Gastroesophageal sphincter (tissue), 4 donors: ENCODE data around the gene NCK2. TPM values are rescaled to one million over a fixed set of nuclear protein-coding genes. Genes with fewer than 3 reads are reported as not detected.

Source experiments
- ATAC-seq: fragments of 150-250 bp; one replicate; pipeline ENCODE4 v1.9.1; 2016; ENCODE audit warnings: mild to moderate bottlenecking, moderate library complexity
- H3K27ac ChIP-seq, 4 donors: fragments of 200-600 bp; sonication (generic) in 3 of 4; 1 replicate in 3 of 4; 2 replicates in 1 of 4; pipeline ENCODE4 v1.5.1; 2016 to 2019
- H3K27me3 ChIP-seq: fragments of 200-600 bp; sonication (generic); one replicate; pipeline ENCODE4 v1.5.1; 2019
- H3K36me3 ChIP-seq, 2 donors: fragments of 200-600 bp; sonication (generic); one replicate each; pipeline ENCODE4 v1.5.1; 2019; ENCODE audit warnings: control low read depth in 1 of 2
- H3K4me1 ChIP-seq, 3 donors: fragments of 200-600 bp; sonication (generic); 1 replicate in 2 of 3; 2 replicates in 1 of 3; pipeline ENCODE4 v1.5.1; 2016 to 2019; ENCODE audit warnings: control low read depth in 2 of 3
- H3K4me3 ChIP-seq, 2 donors: fragments of 200-600 bp; sonication (generic); one replicate each; pipeline ENCODE4 v1.5.1; 2019; ENCODE audit warnings: mild to moderate bottlenecking in 1 of 2, moderate library complexity in 1 of 2
- H3K9me3 ChIP-seq, 3 donors: fragments of 200-600 bp; sonication (generic); one replicate each; pipeline ENCODE4 v1.5.1; 2017 to 2019; ENCODE audit warnings: control low read depth in 2 of 3
- CTCF ChIP-seq, 4 experiments: fragments of 200-600 bp in 2 of 4; fragments of 450-650 bp in 2 of 4; sonication (generic) in 1 of 4; IDR thresholded peaks; one replicate each; pipeline ENCODE4 v1.5.1; 2017 to 2019; ENCODE audit warnings: antibody characterized with exemption in 4 of 4, mild to moderate bottlenecking in 2 of 4, moderate library complexity in 2 of 4
- EP300 ChIP-seq: sonication (generic); formaldehyde crosslinking; IDR thresholded peaks from one replicate; pipeline ENCODE4 v1.6.1; 2017; ENCODE audit warnings: antibody characterized with exemption, mild to moderate bottlenecking
- POLR2A ChIP-seq, 2 donors: fragments of 450-650 bp; IDR thresholded peaks; one replicate each; pipeline ENCODE4 v1.6.1; 2017; ENCODE audit warnings: antibody characterized with exemption in 2 of 2, mild to moderate bottlenecking in 2 of 2, moderate library complexity in 1 of 2
- POLR2AphosphoS5 ChIP-seq: sonication (generic); formaldehyde crosslinking; IDR thresholded peaks from one replicate; pipeline ENCODE4 v1.6.1; 2017; ENCODE audit warnings: antibody characterized with exemption
- WGBS, 2 donors: methylation state at CpG; one replicate each; pipeline ENCODE4 v1.1.5; 2018; ENCODE audit warnings: low coverage in 1 of 2; 5-methylcytosine and 5-hydroxymethylcytosine counted together
- total RNA-seq, 4 donors: library from RNA; depleted of rRNA; stranded (reverse); fragments of >200 nt; gene quantifications; one replicate each; pipeline ENCODE4 v1.1.0, GENCODE V29; 2016

The NCK2 gene
- total RNA-seq, 4 donors from 2014 or later = 63.0 to 131 (median 89.5) TPM

- WGBS, 2 donors = 69 to 70% methylated on average over 2 to 9 of the region's 12 CpGs
- Histone ChIP-seq H3K9me3 (no peaks in the 10 kb centered on the region), H3K4me3 (no peak overlapping the region), H3K36me3 (peaks cover 0 to 14% of the 10 kb centered on the region in 2 donors), H3K4me1 (peaks cover 0 to 47% (median 3%) of the 10 kb centered on the region in 3 donors), H3K27me3 (no peaks in the 10 kb centered on the region), H3K27ac (no peak overlapping the region)
- TF ChIP-seq CTCF (IDR thresholded peaks at IDR 0.05) (no peak), POLR2AphosphoS5 (no peak), EP300 (no peak), POLR2A (IDR thresholded peaks at IDR 0.05) (no peak)
- no peak for ATAC-seq
These were observed 76.9 kb downstream of the NCK2 start for GRCh38 chr2:105821428-105822125.

- TF ChIP-seq POLR2A (IDR thresholded peaks at IDR 0.05) (no peak), CTCF (IDR thresholded peaks at IDR 0.05) (no peak), POLR2AphosphoS5 (no peak), EP300 (no peak)
- ATAC-seq = no peak
- 60 to 87% methylated on average over 3 to 4 of the region's 7 CpGs for WGBS, 2 donors
- peaks cover 0 to 47% (median 3%) of the 10 kb centered on the region in 3 donors for H3K4me1 ChIP-seq
- H3K9me3 ChIP-seq = peaks cover 0 to 4% (median 0%) of the 10 kb centered on the region in 3 donors
- H3K4me3 ChIP-seq = no peak overlapping the region
- peaks cover 0 to 12% of the 10 kb centered on the region in 2 donors for H3K36me3 ChIP-seq
- no peak overlapping the region for H3K27ac ChIP-seq
- no peaks in the 10 kb centered on the region for H3K27me3 ChIP-seq
These were observed 77.5 kb downstream of the NCK2 start for GRCh38 chr2:105822186-105822585.

GRCh38 chr2:105824446-105824845 lies 79.7 kb downstream of the NCK2 start:
- Histone ChIP-seq H3K27ac (no peak overlapping the region), H3K4me1 (peaks cover 0 to 55% (median 3%) of the 10 kb centered on the region in 3 donors), H3K36me3 (peaks cover 3 to 6% of the 10 kb centered on the region in 2 donors), H3K4me3 (no peak overlapping the region), H3K9me3 (peaks cover 0 to 7% (median 0%) of the 10 kb centered on the region in 3 donors), H3K27me3 (no peaks in the 10 kb centered on the region)
- TF ChIP-seq EP300 = no peak
- TF ChIP-seq POLR2AphosphoS5 = no peak
- TF ChIP-seq CTCF (IDR thresholded peaks at IDR 0.05) = no peak
- TF ChIP-seq POLR2A (IDR thresholded peaks at IDR 0.05) = no peak
- WGBS, 2 donors = 62 to 79% methylated on average over 4 to 8 of the region's 9 CpGs
- no peak for ATAC-seq

GRCh38 chr2:105827351-105828096 lies 82.8 kb downstream of the NCK2 start:
- TF ChIP-seq CTCF (IDR thresholded peaks at IDR 0.05) = no peak
- no peak overlapping the region for H3K4me3 ChIP-seq
- H3K36me3 ChIP-seq = peaks cover 3 to 6% of the 10 kb centered on the region in 2 donors
- WGBS, 2 donors = 75 to 100% methylated on average over 1 of the region's 1 CpG
- no peak overlapping the region for H3K27ac ChIP-seq
- H3K27me3 ChIP-seq = no peaks in the 10 kb centered on the region
- H3K9me3 ChIP-seq = peaks cover 0 to 24% (median 0%) of the 10 kb centered on the region in 3 donors
- H3K4me1 ChIP-seq = peaks cover 0 to 29% (median 0%) of the 10 kb centered on the region in 3 donors
- no peak for ATAC-seq

GRCh38 chr2:105828558-105828957 lies 83.8 kb downstream of the NCK2 start:
- no peak for TF ChIP-seq POLR2A (IDR thresholded peaks at IDR 0.05)
- TF ChIP-seq CTCF (IDR thresholded peaks at IDR 0.05) = no peak
- no peak for TF ChIP-seq POLR2AphosphoS5
- no peak for TF ChIP-seq EP300
- peaks cover 0 to 27% (median 0%) of the 10 kb centered on the region in 3 donors for H3K9me3 ChIP-seq
- no peak overlapping the region for H3K4me3 ChIP-seq
- no peak for ATAC-seq
- H3K27ac ChIP-seq = no peak overlapping the region
- H3K27me3 ChIP-seq = no peaks in the 10 kb centered on the region
- peaks cover 0 to 18% (median 0%) of the 10 kb centered on the region in 3 donors for H3K4me1 ChIP-seq
- peaks cover 3 to 6% of the 10 kb centered on the region in 2 donors for H3K36me3 ChIP-seq
